HG03097 (cell line): ENCODE measurements around the gene GCK.

Source experiments
- ATAC-seq: cut with Tn5 transposase; IDR thresholded peaks from one replicate; pipeline ENCODE4 v1.9.1; 2021; ENCODE audit not compliant: unreplicated experiment, low FRiP score

Gene GCK

DNA sequence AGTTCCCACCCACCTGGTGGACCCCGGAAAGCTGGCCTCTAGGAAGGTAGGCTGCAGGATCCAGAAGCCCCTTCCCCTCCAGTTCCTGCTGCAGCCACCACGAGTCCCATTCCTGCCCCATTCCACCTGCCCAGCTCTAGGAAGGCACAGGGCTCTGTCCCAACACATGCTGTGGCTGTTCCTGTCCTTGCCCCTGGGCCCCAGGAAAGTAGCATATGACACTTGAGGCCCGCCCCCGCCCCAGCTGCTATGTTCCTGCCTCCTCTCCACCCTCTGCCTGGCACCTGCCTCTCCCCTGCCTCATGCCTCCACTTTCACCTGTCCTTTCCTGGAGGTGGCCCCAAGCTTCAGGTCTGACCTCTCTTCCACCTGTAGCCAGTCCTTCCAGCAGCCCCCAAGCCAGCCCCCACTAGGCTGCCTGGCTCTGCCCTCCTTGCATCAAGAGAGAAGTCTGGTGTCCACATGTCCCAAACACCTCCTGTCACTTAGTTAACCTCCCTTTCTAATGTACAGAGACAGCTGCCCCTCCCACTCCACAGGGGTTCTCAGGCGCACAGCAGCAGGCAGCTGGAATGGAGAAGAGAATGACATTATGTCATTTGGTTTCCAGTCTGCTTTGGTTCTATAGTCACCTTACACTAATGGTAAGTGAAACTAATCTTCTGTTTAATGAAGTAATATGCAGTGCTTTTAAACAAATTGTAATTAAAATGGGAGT lies 34.3 kb upstream of the GCK start:
- no peak for ATAC-seq

DNA sequence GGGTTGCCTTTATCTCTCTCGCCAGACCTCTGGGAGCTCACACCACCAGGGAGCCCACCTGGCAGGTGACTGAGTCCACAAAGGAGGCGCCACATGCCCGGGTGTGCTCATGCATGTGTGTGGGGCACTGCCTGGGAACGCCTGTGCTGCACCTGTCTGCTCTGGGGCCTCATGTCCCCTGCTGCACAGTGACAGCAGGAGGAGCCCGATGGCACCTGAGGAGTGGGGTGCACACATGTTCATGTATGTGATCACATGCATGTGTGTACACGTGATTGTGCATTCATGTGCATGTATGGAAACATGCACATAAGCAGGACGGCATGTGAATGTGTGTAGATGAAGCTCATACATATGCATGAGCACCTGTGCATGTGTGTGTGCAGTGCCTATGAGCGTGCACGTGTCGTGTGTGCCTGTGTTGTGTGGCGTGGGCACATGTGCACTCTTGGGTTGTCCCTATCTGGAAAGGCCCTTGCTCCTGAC lies 33.6 kb upstream of the GCK start:
- ATAC-seq, result no peak

- ATAC-seq, result no peak
Measured at GRCh38 chr7:44222074-44222473, 32.8 kb upstream of the GCK start.

DNA sequence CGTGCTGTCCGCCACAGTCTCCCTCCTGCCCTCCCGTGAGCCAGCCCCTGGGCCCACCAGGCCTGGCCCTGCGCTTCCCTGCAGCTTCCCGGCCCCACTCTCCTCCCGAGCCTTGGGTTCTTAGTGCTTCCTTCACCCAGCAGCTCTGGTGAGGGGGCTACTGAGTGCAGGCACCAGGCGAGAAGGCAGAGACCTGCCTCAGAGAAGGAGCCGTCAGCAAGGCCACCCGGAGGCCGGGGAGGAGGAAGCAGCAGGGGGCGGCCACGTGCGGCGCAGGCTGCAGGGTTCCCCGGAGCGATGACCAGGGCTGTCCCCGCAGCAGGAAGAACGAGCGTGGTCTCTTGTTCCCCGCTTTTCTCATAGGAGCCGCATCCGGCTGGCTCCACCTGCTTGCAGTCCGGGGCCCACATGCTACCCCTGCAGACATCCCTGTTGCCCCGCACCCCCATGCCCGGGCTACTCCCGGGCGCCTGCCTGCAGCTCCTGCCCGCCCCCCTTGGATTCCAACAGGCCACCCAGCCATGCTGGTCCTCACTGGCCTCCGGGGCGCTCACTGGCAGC lies 32.1 kb upstream of the GCK start:
- no peak for ATAC-seq

DNA sequence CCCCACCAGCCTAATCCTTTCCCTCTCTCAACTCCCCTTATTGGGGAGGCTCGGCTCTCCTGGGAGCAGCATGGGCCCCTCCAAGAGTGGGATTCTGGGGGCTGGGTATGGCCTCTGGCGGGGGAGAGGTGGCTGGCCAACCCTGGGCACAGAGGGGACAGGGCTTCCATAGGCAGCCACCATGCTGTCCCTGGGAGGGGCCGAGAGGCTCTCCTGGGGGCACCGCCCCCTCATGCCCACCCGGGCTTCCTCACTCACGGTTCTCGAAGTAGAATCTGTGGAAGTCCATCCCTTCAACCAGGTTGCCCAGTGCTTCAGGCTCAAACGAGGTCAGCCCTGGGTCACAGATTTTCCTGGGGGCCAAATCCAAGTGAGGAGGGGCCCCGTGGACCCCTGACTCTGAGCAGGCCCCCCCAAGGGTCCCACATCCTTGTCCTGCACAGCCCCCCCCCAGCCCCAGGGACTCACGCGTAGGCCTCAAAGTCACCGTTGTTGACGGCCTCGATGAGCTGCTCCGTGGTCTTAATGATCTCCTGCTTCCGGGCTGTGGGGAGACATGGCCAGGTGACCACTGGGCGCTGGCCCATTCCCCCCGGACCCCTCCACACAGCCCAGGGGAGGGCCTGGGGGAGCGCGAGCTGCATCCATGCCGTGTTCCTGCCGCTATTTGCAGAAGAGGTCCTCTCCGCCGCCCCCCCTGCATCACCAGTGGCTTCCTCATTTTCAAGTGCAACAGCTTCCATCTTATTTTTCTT lies 31.3 kb upstream of the GCK start:
- ATAC-seq, result no peak

GRCh38 chr7:44220046-44220357 lies 30.8 kb upstream of the GCK start:
- ATAC-seq, result no peak

DNA sequence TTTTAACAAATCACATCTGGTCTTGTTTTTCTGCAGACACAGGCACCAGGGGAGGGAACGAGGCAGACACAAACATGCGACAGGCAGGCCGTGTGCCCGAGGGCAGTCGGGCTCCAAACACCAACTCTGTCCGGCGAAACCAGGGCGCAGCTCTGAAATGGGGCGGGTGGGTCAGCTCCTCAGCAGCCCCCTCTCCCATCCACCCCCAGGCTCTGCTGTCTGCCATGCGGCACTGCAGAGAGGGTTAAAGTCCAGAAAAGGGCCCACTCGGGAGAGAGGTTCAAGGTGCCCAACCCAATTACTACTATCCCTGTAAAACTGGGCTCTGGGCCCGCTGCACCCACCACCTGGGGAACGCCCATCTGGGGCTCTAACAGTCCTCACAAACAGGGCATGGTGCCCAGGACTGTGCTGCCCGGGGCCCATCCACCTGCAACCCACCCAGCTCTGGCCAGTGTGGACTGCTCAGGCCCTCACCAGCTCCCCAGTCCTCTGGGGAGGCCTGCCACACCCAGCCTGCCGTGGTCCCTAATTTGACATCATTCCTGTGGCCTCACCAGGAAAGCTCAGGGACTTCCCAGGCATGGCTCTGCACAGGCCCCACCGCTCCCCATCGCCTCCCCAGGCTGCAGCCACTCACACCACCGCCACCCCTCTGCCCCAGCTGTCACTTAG lies 30.3 kb upstream of the GCK start:
- no peak for ATAC-seq

DNA sequence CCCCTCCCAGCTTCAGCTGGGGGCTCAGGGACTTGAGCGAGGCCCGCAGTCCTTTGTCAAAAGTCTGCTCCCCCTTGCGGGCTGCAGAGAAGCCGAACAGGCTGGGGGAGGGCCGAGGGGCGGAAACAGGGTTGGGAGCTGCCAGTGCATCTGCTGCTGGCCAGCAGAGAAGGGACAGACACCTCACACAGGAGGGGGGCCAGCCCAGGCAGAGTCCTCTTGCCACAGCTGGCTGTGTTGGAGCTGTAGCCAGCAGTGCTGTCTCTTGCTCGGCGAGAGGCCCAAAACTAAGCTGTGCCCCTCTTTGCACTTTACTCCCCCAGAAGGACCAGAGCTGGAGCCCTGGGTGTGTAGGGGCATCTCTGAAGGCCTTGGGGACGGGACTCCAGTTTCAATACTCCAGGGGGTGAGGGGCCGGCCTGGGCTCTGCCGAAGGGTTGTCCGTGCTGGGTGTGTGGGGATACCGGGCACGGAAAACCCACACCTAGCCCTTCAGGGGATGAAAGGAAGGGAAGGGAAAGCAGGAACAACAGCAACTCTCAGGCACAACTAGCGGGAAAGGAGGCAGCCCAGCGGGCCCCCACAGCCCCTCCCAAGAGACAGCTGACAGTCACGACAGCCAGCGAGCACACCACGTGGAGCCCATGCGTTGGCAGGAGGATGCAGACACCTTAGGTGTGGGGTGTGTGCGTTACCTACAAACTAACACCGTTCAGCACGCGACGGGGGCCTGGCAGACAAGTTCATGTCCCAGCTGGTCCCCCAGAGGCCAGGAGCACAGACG lies 29.4 kb upstream of the GCK start:
- ATAC-seq, result no peak

GRCh38 chr7:44217852-44218402 lies 28.7 kb upstream of the GCK start:
- no peak for ATAC-seq

DNA sequence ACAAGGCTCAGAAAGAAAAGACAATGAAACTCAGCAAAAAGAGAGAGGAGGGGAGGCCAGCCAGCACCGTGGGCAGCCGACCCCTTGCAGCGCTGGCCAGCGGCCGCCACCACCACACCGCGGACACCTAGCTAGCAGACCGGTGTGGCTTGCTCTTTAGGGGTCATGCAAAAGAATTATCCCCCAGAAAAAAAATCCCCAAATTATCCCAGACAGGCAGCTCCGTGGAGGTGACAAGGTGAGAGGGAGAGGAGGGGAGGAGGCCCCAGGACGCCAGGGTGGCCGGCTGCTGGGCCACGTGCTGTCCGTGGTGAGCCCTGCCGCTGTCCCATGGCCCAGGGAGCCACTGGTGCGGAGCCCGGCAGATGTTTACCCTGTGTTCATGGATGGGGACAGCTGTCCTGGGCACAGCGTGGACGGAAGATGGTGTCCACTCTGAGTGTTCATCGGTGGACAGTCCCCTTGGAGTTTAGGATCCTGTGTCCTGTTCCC lies 28.0 kb upstream of the GCK start:
- ATAC-seq, result no peak

DNA sequence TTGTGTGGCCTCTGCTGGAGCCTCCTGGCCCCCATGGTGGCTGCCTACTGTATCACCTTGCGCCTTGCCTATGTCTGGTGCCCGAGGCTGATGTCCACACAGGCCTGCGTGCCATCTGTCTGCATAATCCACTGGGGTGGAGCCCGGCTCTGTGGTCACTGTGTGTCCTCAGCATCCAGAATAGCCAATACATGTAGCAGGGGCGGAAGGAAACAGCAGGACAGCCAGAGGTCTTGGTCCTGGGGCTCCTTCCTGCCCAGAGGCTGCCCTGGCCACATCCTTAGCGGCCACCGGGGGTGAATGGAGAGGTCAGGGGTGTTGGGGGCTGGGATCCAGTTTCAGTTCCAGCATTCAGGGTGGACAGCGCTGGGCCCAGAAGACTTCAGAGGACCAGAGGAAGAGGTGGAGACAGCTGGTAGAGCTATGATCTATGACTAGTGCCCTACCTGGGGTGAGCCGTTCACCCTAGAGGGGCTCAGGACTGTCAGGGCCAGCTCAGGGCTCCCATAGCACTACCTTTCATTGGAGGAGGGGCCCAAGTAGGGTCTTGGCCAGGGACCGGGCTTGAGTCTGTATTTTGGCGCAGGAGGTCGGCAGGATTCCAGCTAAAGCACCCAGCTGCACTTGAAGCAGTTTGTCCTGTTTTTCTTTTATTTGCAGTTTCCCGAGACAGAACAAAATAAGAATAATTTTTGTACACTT lies 27.4 kb upstream of the GCK start:
- no peak for ATAC-seq

GRCh38 chr7:44216019-44216418 lies 26.8 kb upstream of the GCK start:
- no peak for ATAC-seq

GRCh38 chr7:44215531-44215930 lies 26.3 kb upstream of the GCK start:
- no peak for ATAC-seq

- no peak for ATAC-seq
Measured at GRCh38 chr7:44213877-44214388, 24.7 kb upstream of the GCK start.

DNA sequence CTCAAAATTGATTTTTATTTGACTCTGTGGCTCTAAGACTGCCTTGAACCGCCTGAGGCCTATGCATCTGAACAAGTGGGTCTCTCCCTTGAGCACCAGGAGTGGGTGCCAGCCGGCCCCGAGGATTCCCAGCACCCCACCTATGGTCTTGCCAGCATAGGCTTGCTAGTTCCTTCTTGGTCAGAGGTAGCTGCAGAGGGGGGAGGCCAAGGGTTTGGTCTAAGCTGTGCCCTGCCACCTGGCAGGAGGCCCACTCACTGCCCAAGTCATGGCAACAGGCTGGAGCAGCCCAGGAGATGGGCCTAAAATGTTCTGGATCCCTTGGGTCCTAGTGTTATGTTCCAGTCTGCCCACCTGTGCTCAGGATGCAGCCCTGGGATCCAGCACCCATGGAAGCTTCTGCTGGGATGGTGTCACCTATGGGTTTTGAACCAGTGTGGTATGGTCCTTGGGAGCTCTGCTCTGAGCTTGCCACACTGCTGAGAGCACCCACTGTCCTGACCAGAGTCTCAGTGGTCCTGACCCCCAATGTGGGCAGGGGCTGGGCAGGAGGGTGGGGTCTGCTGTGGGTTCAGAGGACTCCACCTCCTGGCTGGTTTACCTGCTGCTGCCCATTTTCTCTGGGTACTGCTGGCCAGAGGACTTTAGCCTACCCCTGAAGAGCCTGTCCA lies 24.1 kb upstream of the GCK start:
- ATAC-seq, result no peak

- no peak for ATAC-seq
Measured at GRCh38 chr7:44212581-44213184, 23.4 kb upstream of the GCK start.

DNA sequence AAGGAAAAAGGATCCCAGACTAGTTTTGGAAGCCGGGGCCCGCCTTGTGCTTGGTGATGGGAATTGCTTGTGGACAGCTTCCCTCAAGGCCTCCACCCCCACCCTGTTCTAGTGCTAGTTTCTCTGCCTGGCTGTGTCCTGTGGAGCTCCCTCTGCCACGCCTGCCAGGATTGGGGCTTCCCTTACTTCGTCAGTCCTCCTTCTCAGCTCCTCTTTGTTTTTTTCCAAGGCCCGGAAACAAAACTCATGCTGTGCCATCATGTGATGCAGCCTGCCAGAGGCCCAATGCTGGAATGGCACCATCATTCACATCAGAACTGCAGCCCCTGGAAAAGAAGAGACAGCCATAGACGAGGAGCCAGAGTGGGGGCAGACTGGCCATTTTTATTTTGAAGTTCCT lies 22.8 kb upstream of the GCK start:
- ATAC-seq, result no peak

- no peak for ATAC-seq
Measured at GRCh38 chr7:44211126-44211675, 22.0 kb upstream of the GCK start.
